Endothelial cell (in vitro differentiated cells): Measurements from ENCODE around the gene UNC79. TPM values are rescaled to one million over a fixed set of nuclear protein-coding genes. Genes with fewer than 3 reads are reported as not detected.

Source experiments
- DNase-seq: peaks from one replicate; pipeline ENCODE4 v3.0.0; 2021; ENCODE audit warnings: low spot score
- H3K27ac Mint-ChIP-seq: one replicate; pipeline ENCODE4 v1.8.0; 2021; ENCODE audit warnings: mixed read lengths, inconsistent platforms; ENCODE audit not compliant: unreplicated experiment
- H3K27me3 Mint-ChIP-seq: one replicate; pipeline ENCODE4 v1.8.0; 2021; ENCODE audit warnings: mild to moderate bottlenecking, moderate library complexity, mixed read lengths, inconsistent platforms; ENCODE audit not compliant: unreplicated experiment
- H3K36me3 Mint-ChIP-seq: one replicate; pipeline ENCODE4 v1.8.0; 2021; ENCODE audit warnings: mild to moderate bottlenecking, low read depth, mixed read lengths, inconsistent platforms; ENCODE audit not compliant: unreplicated experiment
- H3K4me1 Mint-ChIP-seq: one replicate; pipeline ENCODE4 v1.8.0; 2021; ENCODE audit warnings: mild to moderate bottlenecking, mixed read lengths, inconsistent platforms; ENCODE audit not compliant: unreplicated experiment
- H3K4me3 Mint-ChIP-seq: one replicate; pipeline ENCODE4 v1.8.0; 2021; ENCODE audit warnings: mild to moderate bottlenecking, mixed read lengths, inconsistent platforms; ENCODE audit not compliant: unreplicated experiment
- H3K9me3 Mint-ChIP-seq: one replicate; pipeline ENCODE4 v1.8.0; 2021; ENCODE audit warnings: mixed read lengths, inconsistent platforms; ENCODE audit not compliant: unreplicated experiment
- CTCF ChIP-seq: fragments of 200-600 bp; sonication (generic); IDR thresholded peaks from one replicate; pipeline ENCODE4 v1.5.0; 2021; ENCODE audit warnings: antibody characterized with exemption; ENCODE audit not compliant: unreplicated experiment
- total RNA-seq: library from RNA; stranded (reverse); fragmentation: NEBNext Ultra II Directional; extraction: Animal tissue kit (Norgen Biotek cat#: 25700); gene quantifications from one replicate; pipeline ENCODE4 v1.2.1, GENCODE V29; 2021; ENCODE audit not compliant: unreplicated experiment

The UNC79 gene
- total RNA-seq, 1 donor from 2014 or later: 0.69 TPM

GRCh38 chr14:93737634-93738033 is 306.9 kb downstream of the UNC79 start:
- no peak for TF ChIP-seq CTCF
- Mint-ChIP-seq H3K36me3 (no peaks in the 10 kb centered on the region), H3K4me3 (no peak overlapping the region), H3K27ac (no peak overlapping the region), H3K9me3 (no peaks in the 10 kb centered on the region), H3K4me1 (peaks cover 2% of the 10 kb centered on the region), H3K27me3 (peaks cover 2% of the 10 kb centered on the region)
- no peak for DNase-seq

- Mint-ChIP-seq H3K27me3 (peaks cover 2% of the 10 kb centered on the region), H3K4me3 (no peak overlapping the region), H3K27ac (no peak overlapping the region), H3K4me1 (peaks cover 5% of the 10 kb centered on the region), H3K36me3 (no peaks in the 10 kb centered on the region), H3K9me3 (no peaks in the 10 kb centered on the region)
- no peak for TF ChIP-seq CTCF
- no peak for DNase-seq
Measured at GRCh38 chr14:93741556-93742230, 311.0 kb downstream of the UNC79 start.

GRCh38 chr14:93742761-93743160 is 312.0 kb downstream of the UNC79 start:
- H3K27ac Mint-ChIP-seq: no peak overlapping the region
- TF ChIP-seq CTCF: no peak
- peaks cover 14% of the 10 kb centered on the region for H3K4me1 Mint-ChIP-seq
- no peak for DNase-seq
- no peaks in the 10 kb centered on the region for H3K36me3 Mint-ChIP-seq
- no peak overlapping the region for H3K4me3 Mint-ChIP-seq
- H3K27me3 Mint-ChIP-seq: peaks cover 8% of the 10 kb centered on the region
- no peaks in the 10 kb centered on the region for H3K9me3 Mint-ChIP-seq

GRCh38 chr14:93743270-93744060 is 312.7 kb downstream of the UNC79 start:
- TF ChIP-seq CTCF: no peak
- DNase-seq: no peak
- no peak overlapping the region for H3K27ac Mint-ChIP-seq
- no peak overlapping the region for H3K4me3 Mint-ChIP-seq
- H3K36me3 Mint-ChIP-seq: no peaks in the 10 kb centered on the region
- peaks cover 14% of the 10 kb centered on the region for H3K4me1 Mint-ChIP-seq
- H3K9me3 Mint-ChIP-seq: no peaks in the 10 kb centered on the region
- peaks cover 10% of the 10 kb centered on the region for H3K27me3 Mint-ChIP-seq

GRCh38 chr14:93744176-93744575 is 313.4 kb downstream of the UNC79 start:
- Mint-ChIP-seq H3K4me1 (peaks cover 14% of the 10 kb centered on the region), H3K4me3 (no peak overlapping the region), H3K9me3 (no peaks in the 10 kb centered on the region), H3K27ac (no peak overlapping the region), H3K27me3 (peaks cover 10% of the 10 kb centered on the region), H3K36me3 (no peaks in the 10 kb centered on the region)
- no peak for DNase-seq
- no peak for TF ChIP-seq CTCF
